Esophagus muscularis mucosa (tissue), 4 donors: ENCODE data around the gene BBX. TPM values are rescaled to one million over a fixed set of nuclear protein-coding genes. Genes with fewer than 3 reads are reported as not detected.
A peak's percentile ranks its signal among the peaks of the same experiment; 100 is the strongest.

ENCODE experiments used
- DNase-seq: peaks from one replicate; pipeline ENCODE4 v3.0.0-alpha.2; 2017; ENCODE audit errors: extremely low spot score
- H3K27ac ChIP-seq, 4 donors: fragments of 200-600 bp; sonication (generic); replicated peaks in 1 of 4; 1 replicate in 3 of 4; 2 replicates in 1 of 4; pipeline ENCODE4 v1.5.1; 2016 to 2019; ENCODE audit warnings: mild to moderate bottlenecking in 1 of 4
- H3K27me3 ChIP-seq, 4 donors: fragments of 200-600 bp; sonication (generic); one replicate each; pipeline versions ENCODE4 v1.5.1 to v1.6.0; 2016 to 2019
- H3K36me3 ChIP-seq, 4 donors: fragments of 200-600 bp; sonication (generic); one replicate each; pipeline ENCODE4 v1.5.1; 2016 to 2019
- H3K4me1 ChIP-seq, 4 donors: fragments of 200-600 bp; sonication (generic); one replicate each; pipeline ENCODE4 v1.5.1; 2016 to 2019
- H3K4me3 ChIP-seq, 4 donors: fragments of 200-600 bp; sonication (generic); 1 replicate in 2 of 4; 2 replicates in 2 of 4; pipeline ENCODE4 v1.5.1; 2016 to 2019; ENCODE audit warnings: mild to moderate bottlenecking in 4 of 4, moderate library complexity in 1 of 4
- H3K9me3 ChIP-seq, 4 donors: fragments of 200-600 bp; sonication (generic); 1 replicate in 3 of 4; 2 replicates in 1 of 4; pipeline ENCODE4 v1.5.1; 2016 to 2019
- EP300 ChIP-seq: sonication (generic); formaldehyde crosslinking; IDR thresholded peaks from one replicate; pipeline ENCODE4 v1.6.1; 2017; ENCODE audit warnings: antibody characterized with exemption
- POLR2A ChIP-seq: fragments of 450-650 bp; IDR thresholded peaks from one replicate; pipeline ENCODE4 v1.6.1; 2017; ENCODE audit warnings: antibody characterized with exemption, moderate library complexity, mild to moderate bottlenecking, low read depth
- POLR2AphosphoS5 ChIP-seq, 2 donors: sonication (generic); formaldehyde crosslinking; IDR thresholded peaks; one replicate each; pipeline ENCODE4 v1.6.1; 2017; ENCODE audit warnings: antibody characterized with exemption in 2 of 2
- WGBS: methylation state at CpG from one replicate; pipeline ENCODE4 v1.1.5; 2018; 5-methylcytosine and 5-hydroxymethylcytosine counted together
- intact Hi-C: fragments of 100-400 bp; cut with DNase I; formaldehyde crosslinking; loops from one replicate; pipeline ENCODE4 v1.15.1; 2023
- total RNA-seq, 4 donors: library from RNA; depleted of rRNA; stranded (reverse); fragments of >200 nt; gene quantifications; one replicate each; pipeline versions ENCODE4 v1.1.0 to v1.2.1, GENCODE V29; 2016
- TF ChIP-seq, protein P1 (sequence below), 3 experiments: fragments of 200-600 bp in 2 of 3; fragments of 450-650 bp in 1 of 3; sonication (generic) in 2 of 3; IDR thresholded peaks; one replicate each; pipeline ENCODE4 v1.5.1; 2017 to 2019; ENCODE audit warnings: antibody characterized with exemption in 3 of 3, mild to moderate bottlenecking in 2 of 3, moderate library complexity in 1 of 3

The BBX gene
- total RNA-seq, 4 donors from 2014 or later = 49.2 to 78.9 (median 77.9) TPM

GRCh38 chr3:107521469-107522059 is 1.2 kb upstream of the BBX start:
- H3K27ac ChIP-seq = no peak overlapping the region
- WGBS = 90% methylated on average over 3 of the region's 3 CpGs
- no peaks in the 10 kb centered on the region for H3K9me3 ChIP-seq
- no peak for TF ChIP-seq POLR2A
- TF ChIP-seq POLR2AphosphoS5 (IDR thresholded peaks at IDR 0.05) = no peak
- TF ChIP-seq EP300 = no peak
- TF ChIP-seq, protein P1, sequence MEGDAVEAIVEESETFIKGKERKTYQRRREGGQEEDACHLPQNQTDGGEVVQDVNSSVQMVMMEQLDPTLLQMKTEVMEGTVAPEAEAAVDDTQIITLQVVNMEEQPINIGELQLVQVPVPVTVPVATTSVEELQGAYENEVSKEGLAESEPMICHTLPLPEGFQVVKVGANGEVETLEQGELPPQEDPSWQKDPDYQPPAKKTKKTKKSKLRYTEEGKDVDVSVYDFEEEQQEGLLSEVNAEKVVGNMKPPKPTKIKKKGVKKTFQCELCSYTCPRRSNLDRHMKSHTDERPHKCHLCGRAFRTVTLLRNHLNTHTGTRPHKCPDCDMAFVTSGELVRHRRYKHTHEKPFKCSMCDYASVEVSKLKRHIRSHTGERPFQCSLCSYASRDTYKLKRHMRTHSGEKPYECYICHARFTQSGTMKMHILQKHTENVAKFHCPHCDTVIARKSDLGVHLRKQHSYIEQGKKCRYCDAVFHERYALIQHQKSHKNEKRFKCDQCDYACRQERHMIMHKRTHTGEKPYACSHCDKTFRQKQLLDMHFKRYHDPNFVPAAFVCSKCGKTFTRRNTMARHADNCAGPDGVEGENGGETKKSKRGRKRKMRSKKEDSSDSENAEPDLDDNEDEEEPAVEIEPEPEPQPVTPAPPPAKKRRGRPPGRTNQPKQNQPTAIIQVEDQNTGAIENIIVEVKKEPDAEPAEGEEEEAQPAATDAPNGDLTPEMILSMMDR (IDR thresholded peaks at IDR 0.05) = no peak
- H3K4me1 ChIP-seq = peaks cover 9 to 18% (median 16%) of the 10 kb centered on the region in 4 donors
- no peak overlapping the region for H3K4me3 ChIP-seq
- H3K27me3 ChIP-seq = no peaks in the 10 kb centered on the region
- intact Hi-C loops = loop anchor here (2.0 to 10.0 kb wide), 4 partner anchors 91 to 279 kb away; no protein-coding TSS in a partner anchor
- no peak for DNase-seq
- H3K36me3 ChIP-seq = no peaks in the 10 kb centered on the region

- no peaks in the 10 kb centered on the region for H3K27me3 ChIP-seq
- intact Hi-C loops = loop anchor here (2.0 to 10.0 kb wide), 4 partner anchors 92 to 281 kb away; no protein-coding TSS in a partner anchor
- H3K9me3 ChIP-seq = no peaks in the 10 kb centered on the region
- H3K4me3 ChIP-seq = peak overlapping the region; percentile 76 to 95 (median 86)
- peak; percentile 92 for DNase-seq
- peak overlapping the region; percentile 90 to 97 (median 94) for H3K27ac ChIP-seq
- peaks cover 9 to 24% (median 20%) of the 10 kb centered on the region in 4 donors for H3K4me1 ChIP-seq
- TF ChIP-seq POLR2A = no peak
- TF ChIP-seq POLR2AphosphoS5 (IDR thresholded peaks at IDR 0.05) = no peak
- TF ChIP-seq, protein P1 (IDR thresholded peaks at IDR 0.05) = peak in 1 of 3 experiments; percentile 14
- no peak for TF ChIP-seq EP300
- WGBS = no CpG with 5 or more reads among the region's 27 CpGs
- H3K36me3 ChIP-seq = no peaks in the 10 kb centered on the region
Measured at GRCh38 chr3:107523289-107523538, 452 bp downstream of the BBX start.

DNA sequence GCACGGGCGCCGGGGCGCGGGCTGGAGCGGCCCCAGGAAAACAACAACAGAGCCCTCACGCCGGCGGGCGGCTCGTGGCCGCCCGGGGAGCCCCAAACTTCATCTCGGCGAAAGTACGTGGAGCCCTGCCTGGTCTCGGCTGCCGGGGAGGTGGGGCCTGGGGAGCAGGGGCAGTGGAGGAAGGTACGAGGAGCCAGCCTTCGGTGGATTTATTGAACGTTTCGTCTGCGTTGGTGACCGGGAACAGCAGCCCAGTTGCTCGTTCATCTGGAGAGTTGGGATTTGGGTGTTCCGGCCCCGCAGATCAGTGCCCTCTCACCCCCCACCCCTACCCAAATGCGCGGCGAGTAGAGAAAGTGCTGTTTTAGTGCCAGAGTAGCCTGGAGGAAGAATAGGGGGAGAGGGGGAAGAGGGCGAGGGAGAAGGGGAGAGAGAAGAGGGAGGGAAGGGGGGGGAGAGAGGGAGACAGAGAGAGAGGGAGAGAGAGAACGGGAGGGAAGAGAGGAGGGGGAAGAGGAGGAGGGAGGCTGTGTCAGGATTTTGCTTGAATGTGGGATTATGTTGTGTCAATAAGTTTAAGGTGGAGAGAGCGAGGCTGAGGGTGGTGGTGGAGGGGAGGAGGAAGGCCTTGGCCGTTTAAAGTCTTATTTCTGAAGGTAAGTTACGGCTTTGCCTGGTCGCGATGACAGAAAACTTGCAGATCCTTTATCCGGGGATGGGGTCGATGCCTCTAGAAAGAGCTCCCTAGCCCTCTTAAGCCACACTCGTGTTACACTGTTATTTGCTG is 970 bp downstream of the BBX start:
- Histone ChIP-seq H3K27me3 (no peaks in the 10 kb centered on the region), H3K27ac (peak overlapping the region; percentile 90 to 97 (median 94)), H3K4me3 (peak overlapping the region; percentile 76 to 95 (median 86)), H3K9me3 (no peaks in the 10 kb centered on the region), H3K36me3 (no peaks in the 10 kb centered on the region), H3K4me1 (peaks cover 9 to 24% (median 20%) of the 10 kb centered on the region in 4 donors)
- TF ChIP-seq POLR2AphosphoS5 (IDR thresholded peaks at IDR 0.05) (no peak), EP300 (no peak), POLR2A (no peak)
- TF ChIP-seq, protein P1 (IDR thresholded peaks at IDR 0.05) = no peak
- WGBS = under 1% methylated on average over 20 of the region's 40 CpGs
- DNase-seq = no peak
- intact Hi-C loops = loop anchor here (2.0 to 10.0 kb wide), 4 partner anchors 93 to 281 kb away; no protein-coding TSS in a partner anchor

DNA sequence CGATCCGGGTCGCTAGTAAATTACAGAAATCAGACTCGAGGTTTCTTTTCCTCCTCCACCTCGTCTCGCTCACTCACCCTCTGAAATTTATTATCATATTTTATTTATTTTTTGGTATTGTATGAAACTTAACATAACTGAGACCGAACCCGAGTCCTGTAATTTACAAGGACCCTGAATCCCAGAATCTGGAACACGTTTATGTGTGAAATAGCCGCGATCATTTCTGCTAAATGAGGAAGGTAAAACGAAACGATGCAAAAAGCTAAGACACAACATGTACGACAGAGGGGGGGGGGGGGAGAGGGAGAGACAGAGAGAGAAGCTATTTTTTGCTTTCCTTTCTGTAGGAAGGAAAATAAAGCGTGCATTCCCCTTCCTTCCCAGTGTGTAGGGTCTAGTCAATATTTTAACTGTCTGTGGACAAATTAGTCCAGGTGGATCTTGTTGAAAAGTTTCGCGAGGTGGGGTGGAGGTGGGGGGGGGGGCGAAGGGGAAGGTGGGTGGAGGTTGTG is 1.6 kb downstream of the BBX start:
- intact Hi-C loops = loop anchor here (5.0 to 10.0 kb wide), 3 partner anchors 133 to 282 kb away; no protein-coding TSS in a partner anchor
- no peak for DNase-seq
- Histone ChIP-seq H3K27ac (peak overlapping the region; percentile 90 to 97 (median 94)), H3K27me3 (no peaks in the 10 kb centered on the region), H3K36me3 (no peaks in the 10 kb centered on the region), H3K4me1 (peaks cover 9 to 24% (median 20%) of the 10 kb centered on the region in 4 donors), H3K9me3 (no peaks in the 10 kb centered on the region), H3K4me3 (peak overlapping the region; percentile 76 to 95 (median 86))
- WGBS = 0% methylated on average over 17 of the region's 18 CpGs
- TF ChIP-seq, protein P1 (IDR thresholded peaks at IDR 0.05) = no peak
- no peak for TF ChIP-seq EP300
- TF ChIP-seq POLR2AphosphoS5 (IDR thresholded peaks at IDR 0.05) = no peak
- no peak for TF ChIP-seq POLR2A
